GM12878 (cell line): ENCODE measurements around the gene AJUBA.

Experiments used
- EP300 ChIP-seq, 2 experiments: fragments of 150-350 bp in 1 of 2; IDR thresholded peaks; 2 replicates each; pipeline ENCODE4 v1.6.1; 2011 to 2012; ENCODE audit warnings: low read depth in 2 of 2, low read length in 2 of 2, borderline replicate concordance in 1 of 2, improper control_type of control experiment in 1 of 2, inconsistent platforms in 1 of 2; ENCODE audit not compliant: control insufficient read depth in 1 of 2
- FOXM1 ChIP-seq: IDR thresholded peaks from 2 replicates; pipeline ENCODE4 v1.6.1; 2012; ENCODE audit warnings: low read depth, mild to moderate bottlenecking, inconsistent platforms, low read length, moderate library complexity
- NFYB ChIP-seq: IDR thresholded peaks from 2 replicates; pipeline ENCODE4 v1.6.1; 2011; ENCODE audit warnings: low read depth, mild to moderate bottlenecking, low read length, improper control_type of control experiment, moderate library complexity; ENCODE audit not compliant: insufficient read depth
- POLR2A ChIP-seq: IDR thresholded peaks from 2 replicates; pipeline ENCODE4 v1.6.1; 2011; ENCODE audit warnings: low read depth, mild to moderate bottlenecking, low read length
- POLR2AphosphoS5 ChIP-seq: IDR thresholded peaks from 2 replicates; pipeline ENCODE4 v1.6.1; 2011; ENCODE audit warnings: mild to moderate bottlenecking, low read length, inconsistent platforms
- SIN3A ChIP-seq: IDR thresholded peaks from 2 replicates; pipeline ENCODE4 v1.6.1; 2012; ENCODE audit warnings: low read depth, low read length, improper control_type of control experiment
- SMARCA5 ChIP-seq: fragments of 450-650 bp; IDR thresholded peaks from 2 replicates; pipeline ENCODE4 v1.6.1; 2017; ENCODE audit warnings: mild to moderate bottlenecking
- SRF ChIP-seq, 2 experiments: IDR thresholded peaks; 2 replicates each; pipeline ENCODE4 v1.6.1; 2011; ENCODE audit warnings: low read depth in 2 of 2, low read length in 2 of 2, mild to moderate bottlenecking in 1 of 2, moderate library complexity in 1 of 2
- TCF12 ChIP-seq: IDR thresholded peaks from 2 replicates; pipeline ENCODE4 v1.6.1; 2011; ENCODE audit warnings: low read depth, mild to moderate bottlenecking, low read length
- TF ChIP-seq, protein P1 (sequence below), 3 experiments: IDR thresholded peaks in 2 of 3; conservative IDR thresholded peaks in 1 of 3; 2 replicates each; pipeline ENCODE4 v1.5.1; 2011; ENCODE audit warnings: low read depth in 3 of 3, low read length in 3 of 3, mild to moderate bottlenecking in 3 of 3, control low read depth in 2 of 3, moderate library complexity in 2 of 3, inconsistent platforms in 1 of 3, mixed read lengths in 1 of 3; ENCODE audit not compliant: control insufficient read depth in 2 of 3, insufficient read depth in 1 of 3; ENCODE audit errors: extremely low read depth in 1 of 3
- TF ChIP-seq, protein P2 (sequence below): IDR thresholded peaks from 2 replicates; pipeline ENCODE4 v1.6.1; 2011; ENCODE audit warnings: low read depth, low read length, improper control_type of control experiment, borderline replicate concordance
- TF ChIP-seq, protein P3 (sequence below): IDR thresholded peaks from 2 replicates; pipeline ENCODE4 v1.6.1; 2012; ENCODE audit warnings: mild to moderate bottlenecking, low read depth, low read length

DNA sequence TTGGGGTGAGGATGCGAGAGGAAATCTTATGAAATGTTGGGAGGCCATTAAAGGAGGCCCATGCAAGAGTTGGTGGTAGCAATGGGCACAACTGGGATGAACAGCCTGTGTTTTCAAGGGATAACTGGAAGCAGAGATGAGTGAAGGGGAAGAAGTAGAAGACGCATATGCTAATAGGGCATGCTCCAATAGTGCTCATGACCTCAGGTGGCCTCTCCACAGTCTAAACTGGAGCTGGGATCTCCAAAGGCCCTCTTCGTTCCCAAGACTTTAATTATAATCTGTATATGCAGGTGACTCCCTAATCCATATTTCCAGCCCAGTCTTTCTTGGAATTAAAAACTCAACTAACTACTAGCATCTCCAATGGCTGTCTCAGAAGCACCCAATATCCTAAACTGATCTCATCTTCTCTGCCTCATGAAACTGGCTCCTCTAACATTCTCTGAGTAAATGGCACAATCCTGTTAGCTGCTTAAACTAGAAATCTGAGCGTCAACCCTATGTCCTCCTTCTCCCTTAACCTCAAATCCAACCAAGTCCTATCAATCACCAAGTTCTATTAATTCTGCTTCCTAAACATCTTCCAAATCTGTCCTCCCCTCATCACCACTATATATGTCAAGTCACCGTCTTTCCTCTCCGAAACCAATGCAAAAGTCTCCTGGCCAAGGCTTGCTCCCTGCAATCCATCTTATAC, 2.8 kb upstream of the AJUBA start:
- no peak for TF ChIP-seq FOXM1
- TF ChIP-seq, protein P1, sequence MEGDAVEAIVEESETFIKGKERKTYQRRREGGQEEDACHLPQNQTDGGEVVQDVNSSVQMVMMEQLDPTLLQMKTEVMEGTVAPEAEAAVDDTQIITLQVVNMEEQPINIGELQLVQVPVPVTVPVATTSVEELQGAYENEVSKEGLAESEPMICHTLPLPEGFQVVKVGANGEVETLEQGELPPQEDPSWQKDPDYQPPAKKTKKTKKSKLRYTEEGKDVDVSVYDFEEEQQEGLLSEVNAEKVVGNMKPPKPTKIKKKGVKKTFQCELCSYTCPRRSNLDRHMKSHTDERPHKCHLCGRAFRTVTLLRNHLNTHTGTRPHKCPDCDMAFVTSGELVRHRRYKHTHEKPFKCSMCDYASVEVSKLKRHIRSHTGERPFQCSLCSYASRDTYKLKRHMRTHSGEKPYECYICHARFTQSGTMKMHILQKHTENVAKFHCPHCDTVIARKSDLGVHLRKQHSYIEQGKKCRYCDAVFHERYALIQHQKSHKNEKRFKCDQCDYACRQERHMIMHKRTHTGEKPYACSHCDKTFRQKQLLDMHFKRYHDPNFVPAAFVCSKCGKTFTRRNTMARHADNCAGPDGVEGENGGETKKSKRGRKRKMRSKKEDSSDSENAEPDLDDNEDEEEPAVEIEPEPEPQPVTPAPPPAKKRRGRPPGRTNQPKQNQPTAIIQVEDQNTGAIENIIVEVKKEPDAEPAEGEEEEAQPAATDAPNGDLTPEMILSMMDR (IDR thresholded peaks at IDR 0.05 in 2 of 3, conservative IDR thresholded peaks at IDR 0.05 in 1 of 3; ENCODE audit: control insufficient read depth in 2 of 3, extremely low read depth in 1 of 3, insufficient read depth in 1 of 3, low read depth in 3 of 3, low read length in 3 of 3), result no peak
- TF ChIP-seq SRF (IDR thresholded peaks at IDR 0.05; ENCODE audit: low read depth in 2 of 2, low read length in 2 of 2), result no peak
- no peak for TF ChIP-seq POLR2AphosphoS5
- no peak for TF ChIP-seq EP300 (IDR thresholded peaks at IDR 0.05; ENCODE audit: borderline replicate concordance in 1 of 2, control insufficient read depth in 1 of 2, low read depth in 2 of 2, low read length in 2 of 2)
- no peak for TF ChIP-seq SMARCA5
- TF ChIP-seq SIN3A, result no peak
- TF ChIP-seq, protein P2, sequence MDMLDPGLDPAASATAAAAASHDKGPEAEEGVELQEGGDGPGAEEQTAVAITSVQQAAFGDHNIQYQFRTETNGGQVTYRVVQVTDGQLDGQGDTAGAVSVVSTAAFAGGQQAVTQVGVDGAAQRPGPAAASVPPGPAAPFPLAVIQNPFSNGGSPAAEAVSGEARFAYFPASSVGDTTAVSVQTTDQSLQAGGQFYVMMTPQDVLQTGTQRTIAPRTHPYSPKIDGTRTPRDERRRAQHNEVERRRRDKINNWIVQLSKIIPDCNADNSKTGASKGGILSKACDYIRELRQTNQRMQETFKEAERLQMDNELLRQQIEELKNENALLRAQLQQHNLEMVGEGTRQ, result no peak
- no peak for TF ChIP-seq POLR2A
- TF ChIP-seq NFYB, result no peak
- TF ChIP-seq, protein P3, sequence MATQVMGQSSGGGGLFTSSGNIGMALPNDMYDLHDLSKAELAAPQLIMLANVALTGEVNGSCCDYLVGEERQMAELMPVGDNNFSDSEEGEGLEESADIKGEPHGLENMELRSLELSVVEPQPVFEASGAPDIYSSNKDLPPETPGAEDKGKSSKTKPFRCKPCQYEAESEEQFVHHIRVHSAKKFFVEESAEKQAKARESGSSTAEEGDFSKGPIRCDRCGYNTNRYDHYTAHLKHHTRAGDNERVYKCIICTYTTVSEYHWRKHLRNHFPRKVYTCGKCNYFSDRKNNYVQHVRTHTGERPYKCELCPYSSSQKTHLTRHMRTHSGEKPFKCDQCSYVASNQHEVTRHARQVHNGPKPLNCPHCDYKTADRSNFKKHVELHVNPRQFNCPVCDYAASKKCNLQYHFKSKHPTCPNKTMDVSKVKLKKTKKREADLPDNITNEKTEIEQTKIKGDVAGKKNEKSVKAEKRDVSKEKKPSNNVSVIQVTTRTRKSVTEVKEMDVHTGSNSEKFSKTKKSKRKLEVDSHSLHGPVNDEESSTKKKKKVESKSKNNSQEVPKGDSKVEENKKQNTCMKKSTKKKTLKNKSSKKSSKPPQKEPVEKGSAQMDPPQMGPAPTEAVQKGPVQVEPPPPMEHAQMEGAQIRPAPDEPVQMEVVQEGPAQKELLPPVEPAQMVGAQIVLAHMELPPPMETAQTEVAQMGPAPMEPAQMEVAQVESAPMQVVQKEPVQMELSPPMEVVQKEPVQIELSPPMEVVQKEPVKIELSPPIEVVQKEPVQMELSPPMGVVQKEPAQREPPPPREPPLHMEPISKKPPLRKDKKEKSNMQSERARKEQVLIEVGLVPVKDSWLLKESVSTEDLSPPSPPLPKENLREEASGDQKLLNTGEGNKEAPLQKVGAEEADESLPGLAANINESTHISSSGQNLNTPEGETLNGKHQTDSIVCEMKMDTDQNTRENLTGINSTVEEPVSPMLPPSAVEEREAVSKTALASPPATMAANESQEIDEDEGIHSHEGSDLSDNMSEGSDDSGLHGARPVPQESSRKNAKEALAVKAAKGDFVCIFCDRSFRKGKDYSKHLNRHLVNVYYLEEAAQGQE, result no peak
- TF ChIP-seq TCF12, result no peak
